Loucy (cell line): Measurements from ENCODE around the gene DLG2.

Experiments
- CTCF ChIP-seq: fragments of 200-600 bp; sonication (generic); conservative IDR thresholded peaks from 2 replicates; pipeline ENCODE4 v1.5.1; 2014; ENCODE audit warnings: mild to moderate bottlenecking, antibody characterized with exemption, low read length
- EZH2phosphoT487 ChIP-seq: fragments of 200-600 bp; IDR thresholded peaks from 2 replicates; pipeline ENCODE4 v1.6.1; 2018; ENCODE audit warnings: antibody characterized with exemption, mild to moderate bottlenecking, moderate library complexity, borderline replicate concordance

DNA sequence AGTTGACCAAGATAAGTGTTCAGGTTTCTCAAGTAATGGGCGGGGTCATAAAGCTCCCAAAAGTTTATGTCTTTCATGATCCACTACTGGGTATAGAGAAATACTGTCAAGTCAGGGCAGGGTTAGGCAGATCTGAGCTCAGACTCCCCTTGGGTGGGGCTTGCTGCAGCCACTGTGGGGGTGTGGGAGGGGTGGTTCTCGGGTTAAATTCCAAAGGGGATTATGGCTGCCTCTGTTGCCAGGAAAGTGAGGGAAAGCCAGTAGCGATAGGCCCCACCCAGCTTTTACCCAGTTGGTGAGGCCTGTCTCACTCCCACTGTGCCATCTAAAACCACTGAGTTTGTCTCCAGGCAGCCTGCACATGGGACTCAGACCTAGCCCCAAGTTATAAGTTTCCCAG, 37.8 kb downstream of the DLG2 start:
- TF ChIP-seq CTCF (no peak), EZH2phosphoT487 (no peak)
